Central memory CD8-positive, alpha-beta T cell (primary cell): ENCODE data around the gene MUC4.
"Not testable (repeated sequence)": the region's sequence is repeated elsewhere in the genome, so short reads cannot be mapped to it uniquely, and the experiment has no call there.

Experiments used
- ATAC-seq: fragments of 150-1000 bp; cut with Tn5 transposase; replicated peaks from 2 replicates; pipeline ENCODE4 v1.10.0; 2022; ENCODE audit warnings: mild to moderate bottlenecking, moderate FRiP score, moderate number of reproducible peaks; ENCODE audit not compliant: poor library complexity, severe bottlenecking; ENCODE audit errors: extremely low read depth
- DNase-seq, 2 donors: peaks; one replicate each; pipeline ENCODE4 v3.0.0; 2021; ENCODE audit warnings: low spot score in 2 of 2
- H3K27ac Mint-ChIP-seq: one replicate; pipeline ENCODE4 v1.8.0; 2022; ENCODE audit warnings: low read depth, mild to moderate bottlenecking, moderate library complexity, mixed read lengths
- H3K27me3 Mint-ChIP-seq: one replicate; pipeline ENCODE4 v1.8.0; 2022; ENCODE audit warnings: mixed read lengths
- H3K36me3 Mint-ChIP-seq: one replicate; pipeline ENCODE4 v1.8.0; 2022; ENCODE audit warnings: mild to moderate bottlenecking, moderate library complexity, mixed read lengths; ENCODE audit not compliant: insufficient read depth
- H3K4me1 Mint-ChIP-seq: one replicate; pipeline ENCODE4 v1.8.0; 2022; ENCODE audit warnings: mixed read lengths
- H3K4me3 Mint-ChIP-seq: one replicate; pipeline ENCODE4 v1.8.0; 2022; ENCODE audit warnings: mild to moderate bottlenecking, moderate library complexity, mixed read lengths
- H3K9me3 Mint-ChIP-seq: one replicate; pipeline ENCODE4 v1.8.0; 2022; ENCODE audit warnings: mixed read lengths

The MUC4 gene

GRCh38 chr3:195755791-195756676 lies 55.7 kb downstream of the MUC4 start:
- H3K27me3 Mint-ChIP-seq, result peaks cover 42% of the 10 kb centered on the region
- H3K4me1 Mint-ChIP-seq, result peaks cover 26% of the 10 kb centered on the region
- H3K9me3 Mint-ChIP-seq, result no peaks in the 10 kb centered on the region
- peak in 1 of 2 donors; percentile 55 for DNase-seq
- H3K36me3 Mint-ChIP-seq, result peaks cover 3% of the 10 kb centered on the region
- peak overlapping the region; percentile 38 for H3K27ac Mint-ChIP-seq
- peak; percentile 96 for ATAC-seq
- H3K4me3 Mint-ChIP-seq, result peak overlapping the region; percentile 1

GRCh38 chr3:195755391-195755790 lies 56.3 kb downstream of the MUC4 start:
- no peak for DNase-seq
- no peak for ATAC-seq
- Mint-ChIP-seq H3K9me3 (no peaks in the 10 kb centered on the region), H3K4me3 (peak overlapping the region; percentile 1), H3K27me3 (peaks cover 36% of the 10 kb centered on the region), H3K27ac (no peak overlapping the region), H3K36me3 (peaks cover 2% of the 10 kb centered on the region), H3K4me1 (peaks cover 25% of the 10 kb centered on the region)

- H3K27me3 Mint-ChIP-seq, result peaks cover 31% of the 10 kb centered on the region
Observed at GRCh38 chr3:195754906-195755305, 56.8 kb downstream of the MUC4 start.

GRCh38 chr3:195754141-195754540 lies 57.6 kb downstream of the MUC4 start:
- peaks cover 2% of the 10 kb centered on the region for H3K36me3 Mint-ChIP-seq
- no peaks in the 10 kb centered on the region for H3K9me3 Mint-ChIP-seq
- DNase-seq (no peak), ATAC-seq (no peak)
- H3K4me1 Mint-ChIP-seq, result peaks cover 25% of the 10 kb centered on the region
- H3K27me3 Mint-ChIP-seq, result peaks cover 23% of the 10 kb centered on the region
- no peak overlapping the region for H3K27ac Mint-ChIP-seq
- no peak overlapping the region for H3K4me3 Mint-ChIP-seq

More at GRCh38 chr3:195754906-195755305, 56.8 kb downstream of the MUC4 start:
- no peak for DNase-seq
- no peaks in the 10 kb centered on the region for H3K9me3 Mint-ChIP-seq
- ATAC-seq, result no peak
- H3K27ac Mint-ChIP-seq, result no peak overlapping the region
- H3K4me1 Mint-ChIP-seq, result peaks cover 25% of the 10 kb centered on the region
- no peak overlapping the region for H3K4me3 Mint-ChIP-seq
- H3K36me3 Mint-ChIP-seq, result peaks cover 2% of the 10 kb centered on the region

- no peak overlapping the region for H3K27ac Mint-ChIP-seq
- peaks cover 29% of the 10 kb centered on the region for H3K4me1 Mint-ChIP-seq
- no peak for DNase-seq
- no peaks in the 10 kb centered on the region for H3K9me3 Mint-ChIP-seq
- H3K27me3 Mint-ChIP-seq, result peaks cover 19% of the 10 kb centered on the region
- H3K36me3 Mint-ChIP-seq, result peaks cover 2% of the 10 kb centered on the region
- no peak for ATAC-seq
- no peak overlapping the region for H3K4me3 Mint-ChIP-seq
Observed at GRCh38 chr3:195753581-195753980, 58.1 kb downstream of the MUC4 start.

- H3K4me3 Mint-ChIP-seq, result no peak overlapping the region
- peaks cover 11% of the 10 kb centered on the region for H3K27me3 Mint-ChIP-seq
- peaks cover 2% of the 10 kb centered on the region for H3K36me3 Mint-ChIP-seq
- H3K27ac Mint-ChIP-seq, result no peak overlapping the region
- no peak for DNase-seq
- no peaks in the 10 kb centered on the region for H3K9me3 Mint-ChIP-seq
- peaks cover 27% of the 10 kb centered on the region for H3K4me1 Mint-ChIP-seq
- ATAC-seq, result no peak
Observed at GRCh38 chr3:195752546-195753331, 59.0 kb downstream of the MUC4 start.

GRCh38 chr3:195752066-195752465 lies 59.7 kb downstream of the MUC4 start:
- H3K4me3 Mint-ChIP-seq, result no peak overlapping the region
- no peaks in the 10 kb centered on the region for H3K9me3 Mint-ChIP-seq
- no peak for ATAC-seq
- H3K4me1 Mint-ChIP-seq, result peaks cover 27% of the 10 kb centered on the region
- no peak overlapping the region for H3K27ac Mint-ChIP-seq
- H3K36me3 Mint-ChIP-seq, result peaks cover 2% of the 10 kb centered on the region
- peaks cover 4% of the 10 kb centered on the region for H3K27me3 Mint-ChIP-seq
- DNase-seq, result no peak

- H3K9me3 Mint-ChIP-seq, result no peaks in the 10 kb centered on the region
- no peaks in the 10 kb centered on the region for H3K27me3 Mint-ChIP-seq
- DNase-seq (no peak), ATAC-seq (no peak)
- peaks cover 2% of the 10 kb centered on the region for H3K36me3 Mint-ChIP-seq
- no peak overlapping the region for H3K27ac Mint-ChIP-seq
- peaks cover 25% of the 10 kb centered on the region for H3K4me1 Mint-ChIP-seq
- H3K4me3 Mint-ChIP-seq, result no peak overlapping the region
Observed at GRCh38 chr3:195751560-195751959, 60.2 kb downstream of the MUC4 start.

- Mint-ChIP-seq H3K36me3 (peaks cover 2% of the 10 kb centered on the region), H3K27ac (no peak overlapping the region), H3K4me3 (no peak overlapping the region), H3K27me3 (no peaks in the 10 kb centered on the region), H3K9me3 (no peaks in the 10 kb centered on the region), H3K4me1 (peaks cover 19% of the 10 kb centered on the region)
- no peak for ATAC-seq
- no peak for DNase-seq
Observed at GRCh38 chr3:195750797-195751520, 60.8 kb downstream of the MUC4 start.

- not testable (repeated sequence) for DNase-seq, H3K9me3 Mint-ChIP-seq, H3K4me3 Mint-ChIP-seq, H3K27me3 Mint-ChIP-seq, ATAC-seq, H3K36me3 Mint-ChIP-seq
- Mint-ChIP-seq H3K27ac (peak overlapping the region; percentile 56), H3K4me1 (peaks cover 13% of the 10 kb centered on the region)
Observed at GRCh38 chr3:195749101-195749500, 62.6 kb downstream of the MUC4 start.

GRCh38 chr3:195748661-195749060 lies 63.1 kb downstream of the MUC4 start:
- H3K36me3 Mint-ChIP-seq, result peaks cover 2% of the 10 kb centered on the region
- ATAC-seq, result no peak
- peak overlapping the region; percentile 18 for H3K4me3 Mint-ChIP-seq
- no peak for DNase-seq
- H3K27ac Mint-ChIP-seq, result peak overlapping the region; percentile 56
- H3K9me3 Mint-ChIP-seq, result no peaks in the 10 kb centered on the region
- H3K27me3 Mint-ChIP-seq, result no peaks in the 10 kb centered on the region
- H3K4me1 Mint-ChIP-seq, result peaks cover 13% of the 10 kb centered on the region

GRCh38 chr3:195746751-195747150 lies 65.0 kb downstream of the MUC4 start:
- peaks cover 4% of the 10 kb centered on the region for H3K27me3 Mint-ChIP-seq
- ATAC-seq, result no peak
- H3K4me1 Mint-ChIP-seq, result peaks cover 13% of the 10 kb centered on the region
- DNase-seq, result no peak
- H3K4me3 Mint-ChIP-seq, result peak overlapping the region; percentile 24
- H3K9me3 Mint-ChIP-seq, result no peaks in the 10 kb centered on the region
- H3K36me3 Mint-ChIP-seq, result peaks cover 2% of the 10 kb centered on the region
- peak overlapping the region; percentile 60 for H3K27ac Mint-ChIP-seq
